Measurements from ENCODE around the gene HDDC3. TPM values are rescaled to one million over a fixed set of nuclear protein-coding genes. Genes with fewer than 3 reads are reported as not detected.

HDDC3 gene
- total RNA-seq, 1 donor from 2014 or later, result 10.5 TPM

GRCh38 chr15:90883526-90883975 is 48.8 kb downstream of the HDDC3 start:
- DNase-seq (ENCODE audit: low read depth) (no peak), FAIRE-seq (no peak)
- peaks cover 4% of the 10 kb centered on the region for H3K36me3 Mint-ChIP-seq (ENCODE audit: low read depth, unreplicated experiment)
- no peaks in the 10 kb centered on the region for H3K4me1 Mint-ChIP-seq (ENCODE audit: low read depth, unreplicated experiment)
- H4K20me1 ChIP-seq (ENCODE audit: insufficient read depth, low read length), result no peaks in the 10 kb centered on the region
- no peaks in the 10 kb centered on the region for H3K27me3 ChIP-seq (ENCODE audit: insufficient read depth, low read length)
- H3K9me3 ChIP-seq (ENCODE audit: insufficient read depth, low read depth, low read length), result no peaks in the 10 kb centered on the region
- H3K27ac ChIP-seq (ENCODE audit: low read depth, low read length), result peak overlapping the region; percentile 25
- peak overlapping the region; percentile 82 for H3K4me2 ChIP-seq (ENCODE audit: low read length)
- H3K4me3 ChIP-seq (ENCODE audit: insufficient read depth, low read depth, low read length), result peak overlapping the region; percentile 33
- H2AFZ ChIP-seq (ENCODE audit: low read depth, low read length), result peak overlapping the region; percentile 64
- no peak for TF ChIP-seq EZH2 (IDR thresholded peaks at IDR 0.05; ENCODE audit: insufficient read depth, low read length)
- TF ChIP-seq, protein P1, sequence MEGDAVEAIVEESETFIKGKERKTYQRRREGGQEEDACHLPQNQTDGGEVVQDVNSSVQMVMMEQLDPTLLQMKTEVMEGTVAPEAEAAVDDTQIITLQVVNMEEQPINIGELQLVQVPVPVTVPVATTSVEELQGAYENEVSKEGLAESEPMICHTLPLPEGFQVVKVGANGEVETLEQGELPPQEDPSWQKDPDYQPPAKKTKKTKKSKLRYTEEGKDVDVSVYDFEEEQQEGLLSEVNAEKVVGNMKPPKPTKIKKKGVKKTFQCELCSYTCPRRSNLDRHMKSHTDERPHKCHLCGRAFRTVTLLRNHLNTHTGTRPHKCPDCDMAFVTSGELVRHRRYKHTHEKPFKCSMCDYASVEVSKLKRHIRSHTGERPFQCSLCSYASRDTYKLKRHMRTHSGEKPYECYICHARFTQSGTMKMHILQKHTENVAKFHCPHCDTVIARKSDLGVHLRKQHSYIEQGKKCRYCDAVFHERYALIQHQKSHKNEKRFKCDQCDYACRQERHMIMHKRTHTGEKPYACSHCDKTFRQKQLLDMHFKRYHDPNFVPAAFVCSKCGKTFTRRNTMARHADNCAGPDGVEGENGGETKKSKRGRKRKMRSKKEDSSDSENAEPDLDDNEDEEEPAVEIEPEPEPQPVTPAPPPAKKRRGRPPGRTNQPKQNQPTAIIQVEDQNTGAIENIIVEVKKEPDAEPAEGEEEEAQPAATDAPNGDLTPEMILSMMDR (IDR thresholded peaks at IDR 0.05; ENCODE audit: insufficient read depth, low read depth, low read length), result no peak
- H3K4me1 ChIP-seq (ENCODE audit: insufficient read depth, low read length), result peaks cover 20% of the 10 kb centered on the region
- peaks cover 6% of the 10 kb centered on the region for H3K36me3 ChIP-seq (ENCODE audit: insufficient read depth, low read length)
- H3K9me3 Mint-ChIP-seq (ENCODE audit: unreplicated experiment), result no peaks in the 10 kb centered on the region
- H3K27ac Mint-ChIP-seq (ENCODE audit: unreplicated experiment), result no peak overlapping the region
- H3K27me3 Mint-ChIP-seq (ENCODE audit: low read depth, unreplicated experiment), result peaks cover 2% of the 10 kb centered on the region
- H3K9ac ChIP-seq (ENCODE audit: low read length), result peak overlapping the region; percentile 79
- no peak overlapping the region for H3K4me3 Mint-ChIP-seq (ENCODE audit: unreplicated experiment)
- no peaks in the 10 kb centered on the region for H3K79me2 ChIP-seq (ENCODE audit: insufficient read depth, low read length)

- no peak overlapping the region for H3K4me2 ChIP-seq (ENCODE audit: low read length)
- no peaks in the 10 kb centered on the region for H3K9me3 ChIP-seq (ENCODE audit: insufficient read depth, low read depth, low read length)
- FAIRE-seq, result no peak
- peaks cover 20% of the 10 kb centered on the region for H3K4me1 ChIP-seq (ENCODE audit: insufficient read depth, low read length)
- Mint-ChIP-seq H3K36me3 (ENCODE audit: low read depth, unreplicated experiment) (peaks cover 9% of the 10 kb centered on the region), H3K27me3 (ENCODE audit: low read depth, unreplicated experiment) (peaks cover 2% of the 10 kb centered on the region), H3K4me3 (ENCODE audit: unreplicated experiment) (no peak overlapping the region), H3K4me1 (ENCODE audit: low read depth, unreplicated experiment) (no peaks in the 10 kb centered on the region), H3K9me3 (ENCODE audit: unreplicated experiment) (no peaks in the 10 kb centered on the region), H3K27ac (ENCODE audit: unreplicated experiment) (no peak overlapping the region)
- H4K20me1 ChIP-seq (ENCODE audit: insufficient read depth, low read length), result no peaks in the 10 kb centered on the region
- H3K4me3 ChIP-seq (ENCODE audit: insufficient read depth, low read depth, low read length), result no peak overlapping the region
- no peak overlapping the region for H3K27ac ChIP-seq (ENCODE audit: low read depth, low read length)
- no peaks in the 10 kb centered on the region for H3K27me3 ChIP-seq (ENCODE audit: insufficient read depth, low read length)
- no peak for TF ChIP-seq EZH2 (IDR thresholded peaks at IDR 0.05; ENCODE audit: insufficient read depth, low read length)
- TF ChIP-seq, protein P1 (IDR thresholded peaks at IDR 0.05; ENCODE audit: insufficient read depth, low read depth, low read length), result no peak
- H2AFZ ChIP-seq (ENCODE audit: low read depth, low read length), result no peak overlapping the region
- H3K36me3 ChIP-seq (ENCODE audit: insufficient read depth, low read length), result peaks cover 9% of the 10 kb centered on the region
- no peak for DNase-seq (ENCODE audit: low read depth)
- H3K79me2 ChIP-seq (ENCODE audit: insufficient read depth, low read length), result no peaks in the 10 kb centered on the region
- H3K9ac ChIP-seq (ENCODE audit: low read length), result no peak overlapping the region
Observed at GRCh38 chr15:90882781-90883525, 49.4 kb downstream of the HDDC3 start.
